Ishikawa (cell line): Measurements from ENCODE around the gene TPRX2.
"Not testable (repeated sequence)": the region's sequence is repeated elsewhere in the genome, so short reads cannot be mapped to it uniquely, and the experiment has no call there.

Source experiments
- CEBPB ChIP-seq: IDR thresholded peaks from 2 replicates; pipeline ENCODE4 v1.6.1; 2012
- CREB1 ChIP-seq: IDR thresholded peaks from 2 replicates; pipeline ENCODE4 v1.6.1; 2012; ENCODE audit warnings: low read depth
- EGR1 ChIP-seq: IDR thresholded peaks from 2 replicates; pipeline ENCODE4 v1.6.1; 2012
- EP300 ChIP-seq: IDR thresholded peaks from 2 replicates; pipeline ENCODE4 v1.6.1; 2012; ENCODE audit warnings: borderline replicate concordance
- FOXM1 ChIP-seq: IDR thresholded peaks from 2 replicates; pipeline ENCODE4 v1.6.1; 2012; ENCODE audit warnings: low read depth, borderline replicate concordance
- NFIC ChIP-seq: IDR thresholded peaks from 2 replicates; pipeline ENCODE4 v1.6.1; 2012
- RAD21 ChIP-seq: IDR thresholded peaks from 2 replicates; pipeline ENCODE4 v1.6.1; 2012; ENCODE audit warnings: low read depth
- TAF1 ChIP-seq: IDR thresholded peaks from 2 replicates; pipeline ENCODE4 v1.6.1; 2012; ENCODE audit warnings: low read depth, mild to moderate bottlenecking
- TCF12 ChIP-seq: IDR thresholded peaks from 2 replicates; pipeline ENCODE4 v1.6.1; 2012; ENCODE audit warnings: low read depth
- TEAD4 ChIP-seq: IDR thresholded peaks from 2 replicates; pipeline ENCODE4 v1.6.1; 2012
- YY1 ChIP-seq: IDR thresholded peaks from 2 replicates; pipeline ENCODE4 v1.6.1; 2012; ENCODE audit warnings: low read depth
- ZBTB7A ChIP-seq: IDR thresholded peaks from 2 replicates; pipeline ENCODE4 v1.6.1; 2012; ENCODE audit warnings: low read depth
- TF ChIP-seq, protein P1 (sequence below): IDR thresholded peaks from 2 replicates; pipeline ENCODE4 v1.6.1; 2012; ENCODE audit warnings: low read depth, mild to moderate bottlenecking
- TF ChIP-seq, protein P2 (sequence below): IDR thresholded peaks from 2 replicates; pipeline ENCODE4 v1.6.1; 2012
- TF ChIP-seq, protein P3 (sequence below): IDR thresholded peaks from 2 replicates; pipeline ENCODE4 v1.6.1; 2012

Gene TPRX2, protein sequence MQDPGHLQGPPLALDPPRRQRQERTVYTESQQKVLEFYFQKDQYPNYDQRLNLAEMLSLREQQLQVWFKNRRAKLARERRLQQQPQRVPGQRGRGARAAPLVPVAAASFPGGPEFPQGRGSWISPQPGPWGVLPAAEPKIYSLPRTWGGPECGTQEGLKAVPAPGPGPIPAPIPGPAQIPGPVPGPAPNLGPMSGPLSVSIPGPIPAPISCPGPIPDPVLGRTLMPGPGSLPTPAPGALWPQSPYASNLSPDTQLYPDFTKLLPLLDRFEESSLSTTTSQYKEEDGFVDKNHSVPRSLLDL

DNA sequence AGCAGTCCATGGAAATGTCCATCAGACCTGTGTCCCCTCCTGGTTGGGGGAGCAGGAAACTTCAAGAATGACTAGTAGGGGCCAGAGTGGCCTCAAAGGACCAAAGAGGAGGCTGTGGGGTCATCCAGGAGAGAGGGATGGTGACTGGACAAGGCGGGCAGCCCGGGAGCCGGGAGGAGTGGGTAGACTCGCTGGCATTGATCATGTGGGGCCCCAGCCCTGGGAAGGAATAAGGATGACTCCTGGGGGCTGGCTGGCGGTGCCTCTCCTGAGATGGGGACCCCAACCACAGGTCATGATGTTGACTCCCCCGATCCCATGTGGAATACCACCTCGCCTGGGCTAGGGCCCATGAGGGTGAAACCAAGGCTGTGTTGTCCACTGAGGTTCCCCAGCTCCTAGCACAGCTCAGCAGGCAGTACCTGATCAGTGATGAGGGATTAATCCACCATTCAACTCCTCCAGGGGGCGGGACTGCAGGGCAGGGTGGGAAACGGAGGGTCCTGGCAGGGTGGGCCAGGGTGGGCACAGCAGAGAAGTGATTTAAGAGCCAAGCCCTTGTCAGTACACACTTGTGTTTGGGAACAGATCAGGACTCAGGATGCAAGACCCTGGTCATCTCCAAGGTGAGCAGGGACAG lies at the start of gene TPRX2:
TPRX2 (plus strand) TSS at position 590 of the 640 bp plus-strand sequence; CDS start at position 602, 12 bp downstream.
- not testable (repeated sequence) for TF ChIP-seq ZBTB7A, CEBPB, YY1

DNA sequence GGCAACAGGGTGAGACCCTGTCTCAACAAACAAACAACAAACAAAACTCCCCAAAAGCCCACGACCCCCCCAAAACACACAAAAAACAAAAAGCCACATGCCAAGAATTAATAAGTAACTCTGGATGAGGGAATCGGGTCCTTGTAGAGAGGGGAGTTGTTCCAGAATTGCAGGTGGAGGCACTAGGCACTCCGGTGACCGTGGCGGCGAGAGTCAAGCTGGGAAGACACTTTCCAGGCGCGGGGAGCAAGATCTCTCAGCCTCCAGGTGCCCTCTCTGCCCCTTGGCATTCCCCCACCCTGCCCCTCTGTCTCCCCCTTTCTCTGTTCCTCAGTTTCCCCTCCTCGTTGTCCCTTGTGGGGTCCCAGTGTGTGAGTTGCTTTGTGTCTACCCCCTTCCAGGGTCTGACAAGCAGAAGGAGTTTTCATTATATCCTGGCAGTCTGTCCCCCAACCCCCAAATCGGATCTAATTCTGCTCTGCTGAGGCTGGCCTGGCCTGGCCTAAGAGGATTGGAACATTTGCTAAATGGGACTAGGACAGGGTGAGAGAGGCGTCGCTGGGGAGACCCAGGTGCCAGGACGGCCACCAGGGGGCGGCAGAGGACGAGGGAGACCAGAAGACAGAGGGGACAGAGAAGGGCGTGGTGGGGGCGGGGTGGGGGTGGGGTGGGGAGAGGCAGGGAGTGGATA lies 45.6 kb upstream of the TPRX2 start:
- TF ChIP-seq RAD21 (peak; percentile 63; the same call in 1 of the 2 replicates), ZBTB7A (no peak)

DNA sequence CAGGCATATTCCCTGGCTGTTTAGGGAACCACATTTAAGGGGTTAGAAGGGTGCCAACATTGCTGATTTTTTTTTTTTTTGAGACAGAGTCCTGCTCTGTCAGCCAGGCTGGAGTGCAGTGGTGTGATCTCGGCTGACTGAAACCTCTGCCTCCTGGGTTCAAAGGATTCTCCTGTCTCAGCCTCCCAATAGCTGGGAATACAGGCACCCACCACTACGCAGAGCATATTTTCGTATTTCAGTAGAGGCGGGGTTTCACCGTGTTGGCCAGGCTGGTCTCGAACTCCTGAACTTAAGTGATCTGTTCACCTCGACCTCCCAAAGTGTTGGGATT lies 45.1 kb upstream of the TPRX2 start:
- TF ChIP-seq RAD21 = no peak
- no peak for TF ChIP-seq EP300
- no peak for TF ChIP-seq ZBTB7A
- TF ChIP-seq FOXM1 = no peak
- TF ChIP-seq EGR1 = no peak
- TF ChIP-seq CREB1 = no peak
- TF ChIP-seq CEBPB = no peak
- TF ChIP-seq YY1 = no peak
- TF ChIP-seq, protein P1, sequence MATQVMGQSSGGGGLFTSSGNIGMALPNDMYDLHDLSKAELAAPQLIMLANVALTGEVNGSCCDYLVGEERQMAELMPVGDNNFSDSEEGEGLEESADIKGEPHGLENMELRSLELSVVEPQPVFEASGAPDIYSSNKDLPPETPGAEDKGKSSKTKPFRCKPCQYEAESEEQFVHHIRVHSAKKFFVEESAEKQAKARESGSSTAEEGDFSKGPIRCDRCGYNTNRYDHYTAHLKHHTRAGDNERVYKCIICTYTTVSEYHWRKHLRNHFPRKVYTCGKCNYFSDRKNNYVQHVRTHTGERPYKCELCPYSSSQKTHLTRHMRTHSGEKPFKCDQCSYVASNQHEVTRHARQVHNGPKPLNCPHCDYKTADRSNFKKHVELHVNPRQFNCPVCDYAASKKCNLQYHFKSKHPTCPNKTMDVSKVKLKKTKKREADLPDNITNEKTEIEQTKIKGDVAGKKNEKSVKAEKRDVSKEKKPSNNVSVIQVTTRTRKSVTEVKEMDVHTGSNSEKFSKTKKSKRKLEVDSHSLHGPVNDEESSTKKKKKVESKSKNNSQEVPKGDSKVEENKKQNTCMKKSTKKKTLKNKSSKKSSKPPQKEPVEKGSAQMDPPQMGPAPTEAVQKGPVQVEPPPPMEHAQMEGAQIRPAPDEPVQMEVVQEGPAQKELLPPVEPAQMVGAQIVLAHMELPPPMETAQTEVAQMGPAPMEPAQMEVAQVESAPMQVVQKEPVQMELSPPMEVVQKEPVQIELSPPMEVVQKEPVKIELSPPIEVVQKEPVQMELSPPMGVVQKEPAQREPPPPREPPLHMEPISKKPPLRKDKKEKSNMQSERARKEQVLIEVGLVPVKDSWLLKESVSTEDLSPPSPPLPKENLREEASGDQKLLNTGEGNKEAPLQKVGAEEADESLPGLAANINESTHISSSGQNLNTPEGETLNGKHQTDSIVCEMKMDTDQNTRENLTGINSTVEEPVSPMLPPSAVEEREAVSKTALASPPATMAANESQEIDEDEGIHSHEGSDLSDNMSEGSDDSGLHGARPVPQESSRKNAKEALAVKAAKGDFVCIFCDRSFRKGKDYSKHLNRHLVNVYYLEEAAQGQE = no peak
- TF ChIP-seq, protein P2, sequence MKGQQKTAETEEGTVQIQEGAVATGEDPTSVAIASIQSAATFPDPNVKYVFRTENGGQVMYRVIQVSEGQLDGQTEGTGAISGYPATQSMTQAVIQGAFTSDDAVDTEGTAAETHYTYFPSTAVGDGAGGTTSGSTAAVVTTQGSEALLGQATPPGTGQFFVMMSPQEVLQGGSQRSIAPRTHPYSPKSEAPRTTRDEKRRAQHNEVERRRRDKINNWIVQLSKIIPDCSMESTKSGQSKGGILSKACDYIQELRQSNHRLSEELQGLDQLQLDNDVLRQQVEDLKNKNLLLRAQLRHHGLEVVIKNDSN = no peak
- TF ChIP-seq TAF1 = no peak
- TF ChIP-seq TCF12 = no peak

DNA sequence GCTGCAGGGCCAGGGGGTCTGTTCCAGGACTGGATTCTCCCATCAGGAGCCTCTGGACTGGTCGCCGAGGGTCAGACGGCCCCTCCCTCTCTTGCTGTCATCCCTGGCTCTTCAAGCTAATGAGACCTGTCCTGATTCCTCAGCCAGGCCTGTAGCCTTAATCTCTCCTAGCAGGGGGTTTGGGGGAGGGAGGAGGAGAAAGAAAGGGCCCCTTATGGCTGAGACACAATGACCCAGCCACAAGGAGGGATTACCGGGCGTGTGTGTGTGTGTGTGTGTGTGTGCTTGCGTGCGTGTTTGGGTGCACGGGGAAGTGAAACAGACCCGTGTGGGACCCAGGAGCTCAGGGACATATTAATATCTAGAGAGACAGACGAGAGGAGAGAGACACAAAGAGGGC lies 39.2 kb upstream of the TPRX2 start:
- TF ChIP-seq ZBTB7A = no peak
- TF ChIP-seq TCF12 = no peak
- TF ChIP-seq, protein P3, sequence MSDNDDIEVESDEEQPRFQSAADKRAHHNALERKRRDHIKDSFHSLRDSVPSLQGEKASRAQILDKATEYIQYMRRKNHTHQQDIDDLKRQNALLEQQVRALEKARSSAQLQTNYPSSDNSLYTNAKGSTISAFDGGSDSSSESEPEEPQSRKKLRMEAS = no peak
- TF ChIP-seq, protein P1 = no peak
- TF ChIP-seq CEBPB = no peak
- TF ChIP-seq, protein P2 = no peak
- no peak for TF ChIP-seq EGR1
- no peak for TF ChIP-seq FOXM1
- no peak for TF ChIP-seq TEAD4
- no peak for TF ChIP-seq EP300
- TF ChIP-seq NFIC = no peak
- TF ChIP-seq CREB1 = no peak
- no peak for TF ChIP-seq YY1
- no peak for TF ChIP-seq RAD21
- TF ChIP-seq TAF1 = no peak

DNA sequence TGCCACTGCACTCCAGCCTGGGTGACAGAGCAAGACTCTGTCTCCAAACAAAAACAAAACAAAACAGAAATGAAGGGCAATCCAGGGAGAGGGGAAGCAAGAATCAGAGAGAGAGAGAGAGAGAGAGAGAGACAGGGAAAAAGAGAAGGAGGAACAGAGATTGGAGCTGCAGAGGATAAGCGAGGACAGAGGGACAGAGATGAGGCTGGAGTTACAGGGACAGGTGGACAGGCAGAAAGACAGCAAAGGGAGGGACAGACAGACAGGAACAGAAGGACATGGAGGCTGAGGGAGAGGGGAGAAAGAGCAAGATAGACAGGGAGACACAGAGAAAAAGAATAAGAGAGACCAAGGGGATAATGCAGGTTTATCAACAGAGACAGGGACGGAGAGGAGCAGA lies 38.6 kb upstream of the TPRX2 start:
- TF ChIP-seq YY1 (no peak), NFIC (no peak), EP300 (no peak), EGR1 (no peak), CEBPB (no peak), CREB1 (no peak), TAF1 (no peak), ZBTB7A (no peak)
- TF ChIP-seq, protein P1 = no peak
- TF ChIP-seq, protein P2 = no peak
